COLO668 (cell line): ENCODE measurements around the gene TLR2.
"Not testable (repeated sequence)": the region's sequence is repeated elsewhere in the genome, so short reads cannot be mapped to it uniquely, and the experiment has no call there.

Experiments
- DNase-seq: peaks from one replicate; lab custom pipeline; 2025; ENCODE audit not compliant: unreplicated experiment; lab: John Stamatoyannopoulos, UW

Gene TLR2

GRCh38 chr4:153655928-153656327, 28.2 kb upstream of the TLR2 start:
- DNase-seq: no peak

GRCh38 chr4:153661215-153661822, 22.8 kb upstream of the TLR2 start:
- no peak for DNase-seq

GRCh38 chr4:153661908-153662307, 22.2 kb upstream of the TLR2 start:
- no peak for DNase-seq

- DNase-seq: no peak
Measured at GRCh38 chr4:153663667-153664066, 20.4 kb upstream of the TLR2 start.

- DNase-seq: not testable (repeated sequence)
Measured at GRCh38 chr4:153666505-153666904, 17.6 kb upstream of the TLR2 start.

- DNase-seq: no peak
Measured at GRCh38 chr4:153668647-153669046, 15.4 kb upstream of the TLR2 start.

GRCh38 chr4:153669838-153670237, 14.2 kb upstream of the TLR2 start:
- no peak for DNase-seq

GRCh38 chr4:153676486-153676885, 7.6 kb upstream of the TLR2 start:
- DNase-seq: no peak

- no peak for DNase-seq
Measured at GRCh38 chr4:153676984-153677383, 7.1 kb upstream of the TLR2 start.

- no peak for DNase-seq
Measured at GRCh38 chr4:153679486-153679885, 4.6 kb upstream of the TLR2 start.

- no peak for DNase-seq
Measured at GRCh38 chr4:153683763-153684181, 308 bp upstream of the TLR2 start.

GRCh38 chr4:153684971-153685371, 891 bp downstream of the TLR2 start:
- DNase-seq: no peak

- no peak for DNase-seq
Measured at GRCh38 chr4:153704522-153704921, 20.4 kb downstream of the TLR2 start.

GRCh38 chr4:153705743-153706468, 21.8 kb downstream of the TLR2 start:
- no peak for DNase-seq

GRCh38 chr4:153706519-153706918, 22.4 kb downstream of the TLR2 start:
- DNase-seq: no peak

- DNase-seq: no peak
Measured at GRCh38 chr4:153710681-153711080, 26.6 kb downstream of the TLR2 start.

GRCh38 chr4:153713866-153714646, 30.0 kb downstream of the TLR2 start:
- no peak for DNase-seq

- DNase-seq: no peak
Measured at GRCh38 chr4:153722036-153722435, 38.0 kb downstream of the TLR2 start.

- no peak for DNase-seq
Measured at GRCh38 chr4:153724606-153725005, 40.5 kb downstream of the TLR2 start.

GRCh38 chr4:153725136-153725830, 41.2 kb downstream of the TLR2 start:
- DNase-seq: no peak

GRCh38 chr4:153725831-153726154, 41.7 kb downstream of the TLR2 start:
- DNase-seq: no peak

- DNase-seq: no peak
Measured at GRCh38 chr4:153728151-153728550, 44.1 kb downstream of the TLR2 start.
